ENCODE results near the gene MSI2.

DNA sequence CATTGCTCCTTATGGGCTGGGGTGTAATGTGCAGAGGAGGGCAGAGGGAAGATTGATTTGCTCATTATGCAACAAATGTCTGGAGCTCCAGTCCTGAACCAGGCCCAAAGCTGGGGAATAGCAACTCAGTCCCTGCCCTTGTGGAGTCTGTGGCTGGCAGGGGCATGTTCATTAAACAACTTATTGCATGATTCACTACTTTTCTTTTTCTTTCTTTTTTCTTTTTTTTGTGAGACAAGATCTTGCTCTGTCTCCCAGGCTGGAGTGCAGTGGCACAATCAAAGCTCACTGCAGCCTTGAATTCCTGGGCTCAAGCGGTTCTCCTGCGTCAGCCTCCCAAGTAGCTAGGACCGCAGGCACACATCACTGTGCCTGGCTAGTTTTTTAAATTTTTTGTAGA, 23.1 kb downstream of the MSI2 start:
- TF ChIP-seq, protein P1, sequence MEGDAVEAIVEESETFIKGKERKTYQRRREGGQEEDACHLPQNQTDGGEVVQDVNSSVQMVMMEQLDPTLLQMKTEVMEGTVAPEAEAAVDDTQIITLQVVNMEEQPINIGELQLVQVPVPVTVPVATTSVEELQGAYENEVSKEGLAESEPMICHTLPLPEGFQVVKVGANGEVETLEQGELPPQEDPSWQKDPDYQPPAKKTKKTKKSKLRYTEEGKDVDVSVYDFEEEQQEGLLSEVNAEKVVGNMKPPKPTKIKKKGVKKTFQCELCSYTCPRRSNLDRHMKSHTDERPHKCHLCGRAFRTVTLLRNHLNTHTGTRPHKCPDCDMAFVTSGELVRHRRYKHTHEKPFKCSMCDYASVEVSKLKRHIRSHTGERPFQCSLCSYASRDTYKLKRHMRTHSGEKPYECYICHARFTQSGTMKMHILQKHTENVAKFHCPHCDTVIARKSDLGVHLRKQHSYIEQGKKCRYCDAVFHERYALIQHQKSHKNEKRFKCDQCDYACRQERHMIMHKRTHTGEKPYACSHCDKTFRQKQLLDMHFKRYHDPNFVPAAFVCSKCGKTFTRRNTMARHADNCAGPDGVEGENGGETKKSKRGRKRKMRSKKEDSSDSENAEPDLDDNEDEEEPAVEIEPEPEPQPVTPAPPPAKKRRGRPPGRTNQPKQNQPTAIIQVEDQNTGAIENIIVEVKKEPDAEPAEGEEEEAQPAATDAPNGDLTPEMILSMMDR (IDR thresholded peaks at IDR 0.05; ENCODE audit: low read length): no peak
- no peak for TF ChIP-seq EZH2 (IDR thresholded peaks at IDR 0.05; ENCODE audit: borderline replicate concordance, low read length)
